ENCODE data around the gene MRAS. TPM values are rescaled to one million over a fixed set of nuclear protein-coding genes. Genes with fewer than 3 reads are reported as not detected.

MRAS gene
- total and polyA plus RNA-seq, 2 of the 13 experiments (the other 11 are each of a cell fraction or from before 2014, with no cell fraction given), result 8.8 to 36.2 TPM

DNA sequence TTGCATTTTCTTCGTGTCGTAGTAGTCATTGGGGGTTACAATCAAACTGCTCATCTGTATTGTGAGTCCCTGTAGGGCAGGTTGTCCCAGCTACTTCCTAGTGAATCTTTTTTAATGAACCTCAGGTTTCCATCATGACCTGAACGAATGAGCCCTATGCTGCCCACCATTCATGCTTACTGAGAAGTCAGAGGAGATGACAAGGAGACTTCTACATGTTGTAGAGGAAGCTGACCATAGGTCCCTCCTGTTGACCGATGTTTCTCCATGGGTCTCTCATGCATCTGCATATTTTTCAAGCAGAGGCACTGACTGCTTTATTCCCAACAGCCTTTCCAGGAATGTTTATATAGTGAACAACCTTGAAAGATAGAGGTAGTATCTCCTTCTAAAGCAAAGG lies 13.8 kb upstream of the MRAS start:
- H3K79me2 ChIP-seq (ENCODE audit: insufficient read depth, low read length), result no peaks in the 10 kb centered on the region
- no peaks in the 10 kb centered on the region for H3K36me3 ChIP-seq (replicated peaks in 1 of 2; ENCODE audit: control insufficient read depth in 1 of 2, insufficient read depth in 2 of 2, low read length in 2 of 2)
- no peaks in the 10 kb centered on the region; a peak in 1 of 5 replicates for H3K27me3 ChIP-seq (ENCODE audit: control insufficient read depth in 1 of 2, insufficient read depth in 2 of 2, low read length in 2 of 2)
- WGBS (ENCODE audit: low lambda C conversion rate), result 40% methylated on average over 4 of the region's 4 CpGs
- H4K20me1 ChIP-seq (ENCODE audit: insufficient read depth, low read length), result no peaks in the 10 kb centered on the region
- in situ Hi-C loops (cut with HindIII; ENCODE audit: extremely low pct_ligation_motif_present, low pct_unique_long_range_greater_than_20kb) (no loop called here), intact Hi-C loops (cut with micrococcal nuclease; ENCODE audit: unreplicated experiment) (loop anchor here (5.0 kb wide), 1 partner anchor 63 kb away; no protein-coding TSS in a partner anchor)
- no peaks in the 10 kb centered on the region for H3K9me3 ChIP-seq (ENCODE audit: low read length)
- no peak for TF ChIP-seq AHR (CRISPR knock-in tag; IDR thresholded peaks at IDR 0.05)
- TF ChIP-seq ZKSCAN1 (IDR thresholded peaks at IDR 0.05; ENCODE audit: low read length), result no peak
- no peak for TF ChIP-seq MTF1 (CRISPR knock-in tag; IDR thresholded peaks at IDR 0.05)
- no peak for TF ChIP-seq NFE2L1 (CRISPR knock-in tag; IDR thresholded peaks at IDR 0.05; ENCODE audit: borderline replicate concordance)
- no peak for TF ChIP-seq ONECUT2 (CRISPR knock-in tag; IDR thresholded peaks at IDR 0.05)
- no peak for TF ChIP-seq ZNF296 (CRISPR knock-in tag; conservative IDR thresholded peaks at IDR 0.05)
- no peak for TF ChIP-seq ZNF451 (CRISPR knock-in tag; IDR thresholded peaks at IDR 0.05)
- no peak for TF ChIP-seq NFYC (CRISPR knock-in tag; IDR thresholded peaks at IDR 0.05)
- TF ChIP-seq ZNF501 (CRISPR knock-in tag; IDR thresholded peaks at IDR 0.05), result no peak
- TF ChIP-seq ZNF781 (CRISPR knock-in tag; IDR thresholded peaks at IDR 0.05; ENCODE audit: borderline replicate concordance, not compliant biosample characterization), result no peak
- TF ChIP-seq, protein P1, sequence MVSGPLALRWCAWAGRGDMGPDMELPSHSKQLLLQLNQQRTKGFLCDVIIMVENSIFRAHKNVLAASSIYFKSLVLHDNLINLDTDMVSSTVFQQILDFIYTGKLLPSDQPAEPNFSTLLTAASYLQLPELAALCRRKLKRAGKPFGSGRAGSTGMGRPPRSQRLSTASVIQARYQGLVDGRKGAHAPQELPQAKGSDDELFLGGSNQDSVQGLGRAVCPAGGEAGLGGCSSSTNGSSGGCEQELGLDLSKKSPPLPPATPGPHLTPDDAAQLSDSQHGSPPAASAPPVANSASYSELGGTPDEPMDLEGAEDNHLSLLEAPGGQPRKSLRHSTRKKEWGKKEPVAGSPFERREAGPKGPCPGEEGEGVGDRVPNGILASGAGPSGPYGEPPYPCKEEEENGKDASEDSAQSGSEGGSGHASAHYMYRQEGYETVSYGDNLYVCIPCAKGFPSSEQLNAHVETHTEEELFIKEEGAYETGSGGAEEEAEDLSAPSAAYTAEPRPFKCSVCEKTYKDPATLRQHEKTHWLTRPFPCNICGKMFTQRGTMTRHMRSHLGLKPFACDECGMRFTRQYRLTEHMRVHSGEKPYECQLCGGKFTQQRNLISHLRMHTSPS (CRISPR knock-in tag; IDR thresholded peaks at IDR 0.05; ENCODE audit: low read depth), result no peak
- TF ChIP-seq SMC3 (IDR thresholded peaks at IDR 0.05; ENCODE audit: low read length), result no peak
- no peak for TF ChIP-seq SATB2 (CRISPR knock-in tag; IDR thresholded peaks at IDR 0.05)
- H2AFZ ChIP-seq (ENCODE audit: low read length), result no peak overlapping the region
- no peak for DNase-seq (ENCODE audit: low spot score)
- no peak for ATAC-seq
- H3K27ac ChIP-seq (ENCODE audit: extremely low read length, insufficient read depth, low read length), result no peak overlapping the region
- H3K4me1 ChIP-seq (ENCODE audit: insufficient read depth, low read length), result 0 out of 2 replicates have a peak, but pooled peaks cover 6% of the 10 kb centered on the region
- no peak overlapping the region for H3K4me2 ChIP-seq (ENCODE audit: low read depth, low read length)
- CTCF ChIA-PET (ENCODE audit: low intra/inter-chr PET ratio, low total read pairs), result no interaction called here
- H3K4me3 ChIP-seq (replicated peaks in 1 of 3; ENCODE audit: insufficient read depth in 1 of 3, low read depth in 2 of 3, low read length in 3 of 3), result no peak overlapping the region
- no peak for FAIRE-seq
- BruUV-seq (replicated peaks), result no TSS peak
- POLR2A ChIA-PET, result no interaction called here
- H3K9ac ChIP-seq (ENCODE audit: insufficient read depth, low read depth, low read length), result no peak overlapping the region
